H9 (cell line): ENCODE data around the gene BORCS6. TPM values are rescaled to one million over a fixed set of nuclear protein-coding genes. Genes with fewer than 3 reads are reported as not detected.
A peak's percentile ranks its signal among the peaks of the same experiment; 100 is the strongest.

Experiments used
- DNase-seq: peaks from one replicate; pipeline ENCODE4 v3.0.0-alpha.2; 2017
- H2AFZ ChIP-seq: one replicate; pipeline ENCODE4 v1.6.1; 2013; ENCODE audit warnings: mild to moderate bottlenecking, low read length, control low read depth, moderate library complexity
- H2AK5ac ChIP-seq: 2 replicates; pipeline ENCODE4 v1.6.1; 2013; ENCODE audit warnings: low read length, control low read depth, mixed read lengths; ENCODE audit not compliant: insufficient read length
- H2BK120ac ChIP-seq: one replicate; pipeline ENCODE4 v1.6.1; 2013; ENCODE audit warnings: low read depth, mild to moderate bottlenecking, low read length, control low read depth, inconsistent platforms; ENCODE audit not compliant: poor library complexity, severe bottlenecking
- H2BK12ac ChIP-seq: 2 replicates; pipeline ENCODE4 v1.6.1; 2013; ENCODE audit warnings: low read length, control low read depth, mixed read lengths, low read depth; ENCODE audit not compliant: insufficient read length
- H2BK15ac ChIP-seq: 2 replicates; pipeline ENCODE4 v1.6.1; 2013; ENCODE audit warnings: low read depth, low read length, control low read depth
- H2BK20ac ChIP-seq: one replicate; pipeline ENCODE4 v1.6.1; 2013; ENCODE audit warnings: low read depth, mild to moderate bottlenecking, low read length, control low read depth, inconsistent platforms; ENCODE audit not compliant: poor library complexity, severe bottlenecking
- H2BK5ac ChIP-seq: 2 replicates; pipeline ENCODE4 v1.6.1; 2013; ENCODE audit warnings: low read length, control low read depth, mixed read lengths; ENCODE audit not compliant: insufficient read length
- H3K14ac ChIP-seq: 2 replicates; pipeline ENCODE4 v1.6.1; 2013; ENCODE audit warnings: low read length, control low read depth; ENCODE audit not compliant: insufficient read depth
- H3K18ac ChIP-seq: 2 replicates; pipeline ENCODE4 v1.6.1; 2013; ENCODE audit warnings: low read depth, mild to moderate bottlenecking, mixed read lengths, low read length, control low read depth; ENCODE audit not compliant: insufficient read length
- H3K23ac ChIP-seq: 2 replicates; pipeline ENCODE4 v1.6.1; 2013; ENCODE audit warnings: low read length, control low read depth, mixed read lengths, low read depth; ENCODE audit not compliant: insufficient read length
- H3K23me2 ChIP-seq: 2 replicates; pipeline ENCODE4 v1.6.1; 2013; ENCODE audit warnings: low read depth, mild to moderate bottlenecking, mixed read lengths, low read length, control low read depth; ENCODE audit not compliant: insufficient read length, poor library complexity, severe bottlenecking
- H3K27ac ChIP-seq: 2 replicates; pipeline ENCODE4 v1.5.1; 2013; ENCODE audit warnings: low read length, control low read depth, mixed read lengths, low read depth; ENCODE audit not compliant: insufficient read length
- H3K27me3 ChIP-seq: 2 replicates; pipeline ENCODE4 v1.6.1; 2013; ENCODE audit warnings: low read length, control low read depth, inconsistent platforms; ENCODE audit not compliant: insufficient read depth
- H3K4ac ChIP-seq: 2 replicates; pipeline ENCODE4 v1.6.1; 2013; ENCODE audit warnings: low read depth, mild to moderate bottlenecking, control low read depth, inconsistent platforms, low read length, moderate library complexity
- H3K4me1 ChIP-seq: 2 replicates; pipeline ENCODE4 v1.6.1; 2013; ENCODE audit warnings: low read length, control low read depth, inconsistent platforms; ENCODE audit not compliant: insufficient read depth
- H3K4me2 ChIP-seq: 2 replicates; pipeline ENCODE4 v1.6.1; 2013; ENCODE audit warnings: low read length, control low read depth, mixed read lengths; ENCODE audit not compliant: insufficient read length, insufficient read depth
- H3K56ac ChIP-seq: 2 replicates; pipeline ENCODE4 v1.6.1; 2013; ENCODE audit warnings: low read depth, mild to moderate bottlenecking, mixed read lengths, low read length, control low read depth; ENCODE audit not compliant: insufficient read length
- H3K79me1 ChIP-seq: 2 replicates; pipeline ENCODE4 v1.6.1; 2013; ENCODE audit warnings: low read depth, mild to moderate bottlenecking, moderate library complexity, low read length, control low read depth, inconsistent platforms; ENCODE audit not compliant: insufficient read depth, poor library complexity, severe bottlenecking
- H3K79me2 ChIP-seq: 2 replicates; pipeline ENCODE4 v1.6.1; 2013; ENCODE audit warnings: low read length, control low read depth, inconsistent platforms; ENCODE audit not compliant: insufficient read depth
- H3K9ac ChIP-seq: 2 replicates; pipeline ENCODE4 v1.6.1; 2013; ENCODE audit warnings: low read length, control low read depth, mixed read lengths; ENCODE audit not compliant: insufficient read length; ENCODE audit errors: extremely low read depth
- H3K9me3 ChIP-seq: one replicate; pipeline ENCODE4 v1.6.1; 2013; ENCODE audit warnings: low read depth, low read length, inconsistent platforms; ENCODE audit not compliant: control insufficient read depth
- H3T11ph ChIP-seq: one replicate; pipeline ENCODE4 v1.6.1; 2013; ENCODE audit warnings: mild to moderate bottlenecking, low read length, control low read depth, inconsistent platforms
- H4K20me1 ChIP-seq: one replicate; pipeline ENCODE4 v1.6.1; 2013; ENCODE audit not compliant: control insufficient read depth, insufficient read length, insufficient read depth
- H4K5ac ChIP-seq: 2 replicates; pipeline ENCODE4 v1.6.1; 2013; ENCODE audit warnings: low read depth, mild to moderate bottlenecking, mixed read lengths, low read length, control low read depth; ENCODE audit not compliant: insufficient read length
- H4K8ac ChIP-seq: replicated peaks from 2 replicates; pipeline ENCODE4 v1.6.1; 2013; ENCODE audit warnings: low read length, control low read depth, mixed read lengths, low read depth; ENCODE audit not compliant: insufficient read length
- H4K91ac ChIP-seq: 2 replicates; pipeline ENCODE4 v1.6.1; 2013; ENCODE audit warnings: low read depth, mild to moderate bottlenecking, moderate library complexity, mixed read lengths, low read length, control low read depth; ENCODE audit not compliant: insufficient read length
- H3K27ac Mint-ChIP-seq, 3 experiments: 2 replicates in 2 of 3; 3 replicates in 1 of 3; pipeline ENCODE4 v1.8.0; 2020 to 2021; ENCODE audit warnings: mixed read lengths in 3 of 3, mild to moderate bottlenecking in 1 of 3, moderate library complexity in 1 of 3
- H3K27me3 Mint-ChIP-seq: 2 replicates; pipeline ENCODE4 v1.8.0; 2021; ENCODE audit warnings: low read depth, mild to moderate bottlenecking, moderate library complexity, mixed read lengths
- H3K36me3 Mint-ChIP-seq, 3 experiments: 2 replicates in 2 of 3; 3 replicates in 1 of 3; pipeline ENCODE4 v1.8.0; 2020 to 2021; ENCODE audit warnings: low read depth in 3 of 3, mixed read lengths in 3 of 3; ENCODE audit not compliant: insufficient read depth in 1 of 3
- H3K4me1 Mint-ChIP-seq, 2 experiments: 2 replicates each; pipeline ENCODE4 v1.8.0; 2020; ENCODE audit warnings: mixed read lengths in 2 of 2
- H3K4me3 Mint-ChIP-seq, 2 experiments: 2 replicates in 1 of 2; 3 replicates in 1 of 2; pipeline ENCODE4 v1.8.0; 2020 to 2021; ENCODE audit warnings: mild to moderate bottlenecking in 2 of 2, mixed read lengths in 2 of 2, moderate library complexity in 1 of 2
- H3K9me3 Mint-ChIP-seq, 2 experiments: 2 replicates in 1 of 2; 3 replicates in 1 of 2; pipeline ENCODE4 v1.8.0; 2020; ENCODE audit warnings: mild to moderate bottlenecking in 2 of 2, mixed read lengths in 2 of 2, moderate library complexity in 1 of 2
- CTCF ChIP-seq: fragments of 200-600 bp; sonication (generic); conservative IDR thresholded peaks from 3 replicates; pipeline ENCODE4 v1.8.0; 2021; ENCODE audit warnings: antibody characterized with exemption, mild to moderate bottlenecking
- WGBS: extraction: QIAGEN DNeasy Blood & Tissue Kit; methylation state at CpG from one replicate; pipeline ENCODE4 v1.1.7; 2013; ENCODE audit warnings: missing lambda C conversion rate, low lambda C conversion rate, mixed read lengths; ENCODE audit not compliant: insufficient read length; ENCODE audit errors: extremely low coverage; 5-methylcytosine and 5-hydroxymethylcytosine counted together
- total RNA-seq: library from RNA; stranded (reverse); gene quantifications from 2 replicates; pipeline ENCODE4 v1.2.1, GENCODE V29; 2021

Gene BORCS6
- total RNA-seq, 1 experiment from 2014 or later = 3.1 TPM

- DNase-seq = peak; percentile 72
- no peak overlapping the region for H2BK12ac ChIP-seq
- TF ChIP-seq CTCF = no peak
- no CpG with 5 or more reads among the region's 13 CpGs for WGBS
- H3K56ac ChIP-seq = no peak overlapping the region
- H2BK120ac ChIP-seq = no peak overlapping the region
- no peak overlapping the region for H3K4ac ChIP-seq
- H3K79me1 ChIP-seq = no peaks in the 10 kb centered on the region
- H3K4me2 ChIP-seq = peak overlapping the region; percentile 51
- Mint-ChIP-seq H3K4me1 (peaks cover 38 to 42% of the 10 kb centered on the region in 2 experiments), H3K36me3 (peaks cover 10 to 26% (median 22%) of the 10 kb centered on the region in 3 experiments; a peak in 6 of 7 replicates), H3K4me3 (peak overlapping the region; percentile 86 to 95), H3K9me3 (no peaks in the 10 kb centered on the region), H3K27me3 (no peaks in the 10 kb centered on the region), H3K27ac (peak overlapping the region; percentile 98 to 100 (median 99))
- no peak overlapping the region for H2AK5ac ChIP-seq
- no peak overlapping the region for H2BK20ac ChIP-seq
- peaks cover 13% of the 10 kb centered on the region for H3K23me2 ChIP-seq
- no peak overlapping the region for H4K91ac ChIP-seq
- no peak overlapping the region for H2AFZ ChIP-seq
- H2BK15ac ChIP-seq = no peak overlapping the region
- no peaks in the 10 kb centered on the region for H3K27me3 ChIP-seq
- H3K18ac ChIP-seq = no peak overlapping the region
- no peak overlapping the region for H2BK5ac ChIP-seq
- no peak overlapping the region for H4K8ac ChIP-seq
- H3K79me2 ChIP-seq = no peaks in the 10 kb centered on the region
- peak overlapping the region; percentile 62 for H3K27ac ChIP-seq
- no peak overlapping the region for H3K9ac ChIP-seq
- H3K9me3 ChIP-seq = no peaks in the 10 kb centered on the region
- H3T11ph ChIP-seq = no peak overlapping the region
- H3K23ac ChIP-seq = no peak overlapping the region
- no peak overlapping the region for H3K14ac ChIP-seq
- no peak overlapping the region for H4K5ac ChIP-seq
- H4K20me1 ChIP-seq = no peaks in the 10 kb centered on the region
- H3K4me1 ChIP-seq = peaks cover 3% of the 10 kb centered on the region; the same call in 1 of the 2 replicates
Measured at GRCh38 chr17:8163978-8164814, 25.8 kb downstream of the BORCS6 start.
